Hepatic stellate cell (primary cell): ENCODE results near the gene PCDH1.
A peak's percentile ranks its signal among the peaks of the same experiment; 100 is the strongest.

Experiments
- DNase-seq: peaks from one replicate; pipeline ENCODE4 v3.0.0; 2011; ENCODE audit warnings: low spot score

Gene PCDH1

DNA sequence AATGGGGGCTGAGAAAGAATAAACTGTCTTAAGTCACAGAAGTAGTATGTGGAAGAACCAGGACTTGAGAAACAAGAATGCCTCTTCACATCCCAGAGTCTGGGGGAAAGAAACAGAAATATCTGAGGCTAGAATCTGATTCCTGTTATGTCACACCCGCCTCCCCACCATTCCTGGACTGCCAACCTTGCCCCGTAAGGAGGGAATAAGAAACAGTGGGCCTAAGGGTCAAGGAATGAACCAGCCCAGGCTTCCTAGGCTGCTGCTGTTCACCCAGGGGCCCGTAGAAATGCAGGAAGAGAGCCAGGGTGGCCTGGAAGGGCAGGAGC, 4.3 kb downstream of the PCDH1 start:
- no peak for DNase-seq

DNA sequence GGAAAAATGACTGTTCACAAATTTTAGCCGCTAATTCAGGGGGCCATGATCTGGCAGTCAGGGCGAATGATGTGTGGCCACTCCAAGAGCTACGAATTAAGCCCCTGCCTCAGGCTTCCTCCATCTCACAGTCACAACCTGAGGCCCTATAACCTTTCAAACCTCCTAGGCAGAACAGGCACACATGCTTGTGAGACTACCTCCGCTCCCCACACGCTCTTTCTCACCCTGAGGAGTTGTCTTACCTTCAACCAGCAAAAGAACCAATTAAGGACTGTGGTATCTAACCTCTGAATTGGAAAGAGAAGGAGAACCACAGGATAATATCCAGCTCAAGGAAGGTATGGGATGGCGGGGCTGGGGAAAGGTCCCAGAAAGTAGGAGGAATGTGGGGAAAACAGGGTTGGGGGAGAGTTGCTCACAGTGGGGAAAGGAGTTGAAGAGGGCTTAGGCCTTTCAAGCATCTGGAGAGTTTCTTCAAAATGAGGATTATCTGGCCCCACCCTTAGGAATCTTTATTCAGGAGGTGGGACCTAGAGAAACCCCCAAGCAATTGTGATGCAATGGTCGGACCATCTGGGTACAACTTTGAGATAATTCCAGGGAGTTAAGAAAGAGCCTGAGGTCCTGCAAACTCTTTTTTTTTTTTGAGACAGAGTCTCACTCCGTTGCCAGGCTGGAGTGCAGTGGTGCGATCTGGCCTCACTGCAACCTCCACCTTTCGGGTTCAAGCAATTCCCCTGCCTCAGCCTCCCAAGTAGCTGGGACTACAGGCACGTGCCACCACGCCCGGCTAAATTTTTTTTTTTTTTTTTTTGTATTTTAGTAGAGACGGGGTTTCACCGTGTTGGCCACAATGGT, 5.5 kb downstream of the PCDH1 start:
- DNase-seq = no peak

GRCh38 chr5:141871870-141872269, 6.3 kb downstream of the PCDH1 start:
- no peak for DNase-seq

- peak; percentile 42 for DNase-seq
These were observed 7.3 kb downstream of the PCDH1 start for GRCh38 chr5:141870871-141871270.

DNA sequence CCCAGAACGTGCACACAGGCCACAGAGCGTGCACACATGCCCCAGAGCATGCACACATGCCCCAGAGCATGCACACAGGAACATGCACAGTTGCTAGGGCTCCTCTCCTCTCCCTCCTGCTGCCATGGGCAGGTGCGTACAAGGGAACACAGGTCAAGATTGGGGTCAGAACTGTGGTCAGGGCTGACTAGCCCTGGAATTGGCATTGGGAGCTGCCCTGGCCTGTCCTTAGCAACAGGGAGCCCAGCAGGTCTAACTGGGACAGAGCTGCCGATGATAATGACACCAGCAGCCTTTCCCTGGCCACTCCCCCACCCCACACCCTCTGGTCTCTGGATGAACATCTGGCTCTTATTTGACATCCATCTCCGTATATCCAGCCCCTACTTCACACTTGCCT, 8.0 kb downstream of the PCDH1 start:
- no peak for DNase-seq

GRCh38 chr5:141869514-141869913, 8.7 kb downstream of the PCDH1 start:
- no peak for DNase-seq

GRCh38 chr5:141869040-141869439, 9.2 kb downstream of the PCDH1 start:
- DNase-seq = no peak

DNA sequence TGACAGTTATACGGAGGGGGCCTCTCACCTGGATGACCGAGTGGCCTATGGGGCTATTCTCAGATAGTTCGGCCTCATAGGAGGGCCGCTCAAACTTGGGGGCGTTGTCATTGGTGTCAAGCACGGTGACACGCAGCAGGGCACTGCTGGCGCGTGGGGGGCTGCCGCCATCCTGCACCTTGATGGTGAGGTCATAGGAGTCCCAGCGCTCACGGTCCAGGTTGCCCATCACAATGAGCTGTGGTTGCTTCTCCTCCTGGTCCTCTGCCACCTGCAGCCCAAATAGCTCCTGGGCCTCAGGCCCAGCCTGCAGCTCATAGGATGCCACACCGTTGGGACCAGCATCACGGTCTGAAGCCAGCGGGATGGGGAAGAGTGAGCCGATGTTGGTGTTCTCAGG, 9.7 kb downstream of the PCDH1 start:
- DNase-seq = no peak

- DNase-seq = no peak
These were observed 10.6 kb downstream of the PCDH1 start for GRCh38 chr5:141867651-141868050.

DNA sequence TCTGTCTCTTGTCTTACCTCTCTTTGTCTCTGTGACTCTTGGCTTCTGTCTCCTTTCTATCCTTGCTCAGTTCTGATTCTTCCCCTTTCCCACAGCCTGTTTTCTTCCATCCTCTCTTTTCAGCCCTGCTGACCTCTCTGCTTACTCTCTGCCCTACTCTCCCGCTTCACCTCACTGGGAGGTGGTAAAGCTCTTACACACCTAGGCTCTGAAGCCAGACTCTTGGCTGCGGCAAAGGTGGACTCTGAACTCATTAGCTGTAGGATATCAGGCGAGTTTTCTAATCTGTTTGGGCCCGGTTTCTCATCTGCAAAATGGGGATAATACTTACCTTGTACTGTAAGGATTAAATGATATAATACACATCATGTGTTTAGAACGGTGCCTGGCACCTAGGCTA, 11.1 kb downstream of the PCDH1 start:
- DNase-seq = no peak

DNA sequence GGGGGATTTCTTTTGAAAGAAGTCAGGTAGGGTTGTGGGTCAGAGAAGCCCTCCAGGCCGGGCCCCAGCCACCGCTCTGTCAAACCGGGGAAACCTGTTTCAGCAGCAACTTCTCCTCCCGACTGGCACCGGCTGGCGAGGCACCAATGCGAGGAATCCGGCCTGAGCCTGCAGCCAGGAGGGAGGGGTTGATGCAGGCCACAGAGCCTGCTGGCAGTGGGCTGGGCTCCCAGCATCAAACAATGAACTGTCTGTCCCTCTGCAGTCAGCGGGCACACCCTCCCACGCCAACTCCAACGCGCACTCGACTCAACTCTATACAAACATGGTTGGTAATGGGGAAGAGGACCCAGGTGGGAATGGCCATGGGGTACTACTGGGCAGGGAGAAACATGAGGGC, 12.1 kb downstream of the PCDH1 start:
- no peak for DNase-seq

- DNase-seq = no peak
These were observed 12.8 kb downstream of the PCDH1 start for GRCh38 chr5:141865406-141865805.

- DNase-seq = no peak
These were observed 13.5 kb downstream of the PCDH1 start for GRCh38 chr5:141864371-141865370.

- no peak for DNase-seq
These were observed 14.5 kb downstream of the PCDH1 start for GRCh38 chr5:141863569-141864178.

DNA sequence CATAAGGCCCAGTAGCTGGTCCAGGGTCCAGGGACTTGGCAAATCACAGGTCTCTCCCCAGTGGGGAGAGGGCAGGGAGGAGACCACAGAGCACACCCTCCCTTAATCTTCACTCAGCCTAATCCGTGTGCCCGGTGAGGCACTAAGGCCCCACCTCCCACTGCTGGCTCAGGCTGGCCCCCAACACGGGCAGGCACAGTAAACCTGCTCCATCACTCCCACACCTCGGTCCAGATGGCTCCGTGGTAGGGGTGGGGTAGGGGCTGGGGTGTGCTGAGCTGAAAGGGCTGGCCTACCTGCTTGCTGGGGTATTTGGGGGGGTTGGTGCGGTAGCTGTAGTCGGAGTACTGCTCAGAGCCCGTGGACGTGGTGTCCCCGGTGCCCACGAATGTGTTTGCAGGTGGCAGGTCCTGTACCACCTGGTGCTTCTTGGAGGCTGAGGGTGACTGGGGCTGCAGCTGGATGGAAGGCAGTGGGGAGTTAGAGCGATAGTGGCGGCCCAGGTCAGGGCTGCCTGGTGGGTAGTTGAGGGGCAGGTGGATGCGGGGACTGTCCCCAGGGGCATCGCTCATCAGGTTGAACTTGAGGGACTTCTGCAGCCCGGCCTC, 15.2 kb downstream of the PCDH1 start:
- DNase-seq = no peak

DNA sequence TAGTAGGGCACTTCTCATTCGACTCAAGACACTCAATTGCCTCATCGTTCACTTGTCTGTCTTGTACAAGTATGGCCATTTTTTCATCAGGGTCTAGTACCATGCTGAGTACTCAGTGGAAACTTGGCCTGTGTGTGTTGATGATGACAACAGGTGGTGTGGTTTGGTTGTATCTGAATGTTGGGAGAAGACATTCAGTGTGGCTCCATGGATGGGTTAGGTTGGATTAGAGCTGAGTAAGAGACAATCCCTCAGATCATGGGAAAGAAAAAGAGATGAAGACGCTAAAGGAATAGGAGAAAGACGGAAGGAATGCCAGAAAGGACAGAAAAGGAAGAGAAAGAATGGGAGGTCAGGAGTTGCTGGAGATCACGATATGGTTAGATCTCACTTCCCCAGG, 17.0 kb downstream of the PCDH1 start:
- no peak for DNase-seq

- DNase-seq = no peak
These were observed 20.0 kb downstream of the PCDH1 start for GRCh38 chr5:141858079-141858765.

DNA sequence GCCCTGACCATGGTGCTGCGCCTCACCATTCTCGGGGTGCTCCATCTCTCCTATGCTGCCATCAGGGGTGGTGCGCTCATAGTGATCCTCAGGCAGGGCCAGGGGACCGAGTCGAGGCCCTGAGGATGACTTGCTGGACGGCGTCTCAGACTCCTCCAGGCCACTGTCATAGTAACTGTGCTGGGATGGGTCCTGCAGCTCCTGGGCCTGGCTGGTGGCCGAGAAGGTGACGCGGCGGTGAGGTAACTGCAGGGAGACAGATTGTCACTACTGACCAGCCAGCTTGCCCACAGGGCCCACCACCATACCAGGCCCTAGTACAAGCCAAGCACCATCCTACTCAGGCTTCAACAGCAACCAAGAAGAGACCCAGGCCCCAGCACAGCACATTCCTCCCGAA, 21.0 kb downstream of the PCDH1 start:
- DNase-seq = no peak

GRCh38 chr5:141856037-141856790, 22.0 kb downstream of the PCDH1 start:
- DNase-seq = no peak

GRCh38 chr5:141855265-141856036, 22.8 kb downstream of the PCDH1 start:
- peak; percentile 70 for DNase-seq
